ENCODE data around the gene HSD17B3. TPM values are rescaled to one million over a fixed set of nuclear protein-coding genes. Genes with fewer than 3 reads are reported as not detected.
"Not testable (repeated sequence)": the region's sequence is repeated elsewhere in the genome, so short reads cannot be mapped to it uniquely, and the experiment has no call there.

HSD17B3 gene
- total RNA-seq, 1 donor from 2014 or later = not detected

GRCh38 chr9:96309850-96310249, 7.9 kb upstream of the HSD17B3 start:
- intact Hi-C loops (cut with micrococcal nuclease) = no loop called here

GRCh38 chr9:96306958-96307357, 5.0 kb upstream of the HSD17B3 start:
- intact Hi-C loops (cut with micrococcal nuclease) = not testable (repeated sequence)

GRCh38 chr9:96305171-96305570, 3.2 kb upstream of the HSD17B3 start:
- intact Hi-C loops (cut with micrococcal nuclease) = no loop called here

- intact Hi-C loops (cut with micrococcal nuclease) = no loop called here
Observed at GRCh38 chr9:96304230-96304629, 2.3 kb upstream of the HSD17B3 start.

DNA sequence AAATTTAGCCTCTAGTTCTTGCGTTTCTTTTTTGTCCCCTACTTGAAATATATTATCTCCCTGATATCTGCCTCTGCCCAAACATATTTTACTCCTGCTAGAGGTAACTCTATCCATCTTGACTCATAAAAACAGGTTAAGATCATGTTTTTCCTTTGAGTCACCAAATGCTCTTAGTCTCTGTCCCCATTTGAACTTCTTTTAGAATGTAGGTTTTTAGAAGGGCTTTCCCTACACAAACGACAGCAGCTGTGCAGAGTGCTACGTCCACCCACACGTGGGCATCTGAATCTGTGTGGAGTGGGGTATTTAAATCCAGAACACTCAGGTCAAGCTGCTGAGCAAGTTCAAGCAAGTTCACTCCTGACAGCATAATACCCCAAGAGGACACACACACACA, 2.2 kb downstream of the HSD17B3 start:
- intact Hi-C loops (cut with micrococcal nuclease) = no loop called here

- intact Hi-C loops (cut with micrococcal nuclease) = no loop called here
Observed at GRCh38 chr9:96294159-96294545, 7.8 kb downstream of the HSD17B3 start.

GRCh38 chr9:96293498-96294158, 8.3 kb downstream of the HSD17B3 start:
- intact Hi-C loops (cut with micrococcal nuclease) = no loop called here

- intact Hi-C loops (cut with micrococcal nuclease) = no loop called here
Observed at GRCh38 chr9:96289392-96289791, 12.6 kb downstream of the HSD17B3 start.

DNA sequence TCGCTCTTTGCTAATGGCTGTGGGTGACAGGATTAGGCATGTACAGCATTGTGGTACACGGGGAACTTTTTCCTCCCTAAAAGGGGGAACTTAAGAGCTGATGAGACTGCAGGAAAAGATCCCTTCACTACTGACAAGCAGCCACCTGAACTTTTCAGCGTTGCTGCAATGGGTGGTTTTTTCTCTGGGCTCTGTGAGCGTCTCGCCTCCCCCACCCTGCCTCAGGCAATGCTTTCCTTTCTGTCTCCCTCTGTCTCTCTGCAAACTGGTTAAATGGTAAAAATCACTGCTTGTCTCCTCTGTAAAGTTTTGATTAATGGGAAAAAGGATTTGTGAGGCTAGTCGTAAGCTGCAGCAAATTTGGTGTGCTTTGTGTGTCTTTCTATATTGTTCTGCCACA, 20.3 kb downstream of the HSD17B3 start:
- intact Hi-C loops (cut with micrococcal nuclease) = no loop called here

DNA sequence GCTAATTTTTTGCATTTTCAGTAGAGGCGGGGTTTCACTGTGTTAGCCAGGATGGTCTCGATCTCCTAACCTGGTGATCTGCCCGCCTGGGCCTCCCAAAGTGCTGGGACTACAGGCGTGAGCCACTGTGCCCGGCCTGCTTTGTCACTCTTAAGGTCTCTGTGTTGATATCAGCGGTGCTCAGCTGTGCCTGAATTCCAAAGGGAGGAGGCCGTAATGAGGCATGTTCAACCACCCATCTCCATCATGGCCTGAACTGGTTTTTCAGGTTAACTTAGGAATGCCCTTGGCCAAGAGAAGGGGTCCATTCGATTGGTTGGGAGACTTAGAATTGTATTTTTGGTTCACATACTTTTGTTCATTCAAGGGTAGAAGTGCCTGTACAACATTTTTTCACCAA, 22.0 kb downstream of the HSD17B3 start:
- intact Hi-C loops (cut with micrococcal nuclease) = no loop called here

DNA sequence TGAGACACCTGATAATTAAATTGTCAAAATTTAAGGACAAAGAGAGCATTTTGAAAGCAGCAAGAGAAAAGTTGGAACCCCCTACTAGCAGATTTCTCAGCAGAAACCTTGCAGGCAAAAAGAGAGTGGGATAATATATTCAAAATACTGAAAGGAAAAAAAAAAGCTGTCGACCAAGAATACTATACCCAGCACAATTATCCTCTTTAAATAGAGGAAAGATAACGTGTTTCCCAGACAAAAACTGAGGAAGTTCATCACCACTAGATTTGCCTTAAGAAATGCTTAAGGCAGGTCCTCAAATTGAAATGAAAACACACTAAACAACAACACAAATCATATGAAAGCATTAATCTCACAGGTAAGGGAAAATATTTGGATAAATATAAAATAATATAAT, 27.0 kb downstream of the HSD17B3 start:
- intact Hi-C loops (cut with micrococcal nuclease) = no loop called here

- intact Hi-C loops (cut with micrococcal nuclease) = no loop called here
Observed at GRCh38 chr9:96270236-96270744, 31.7 kb downstream of the HSD17B3 start.

GRCh38 chr9:96258967-96259366, 43.0 kb downstream of the HSD17B3 start:
- intact Hi-C loops (cut with micrococcal nuclease) = no loop called here

DNA sequence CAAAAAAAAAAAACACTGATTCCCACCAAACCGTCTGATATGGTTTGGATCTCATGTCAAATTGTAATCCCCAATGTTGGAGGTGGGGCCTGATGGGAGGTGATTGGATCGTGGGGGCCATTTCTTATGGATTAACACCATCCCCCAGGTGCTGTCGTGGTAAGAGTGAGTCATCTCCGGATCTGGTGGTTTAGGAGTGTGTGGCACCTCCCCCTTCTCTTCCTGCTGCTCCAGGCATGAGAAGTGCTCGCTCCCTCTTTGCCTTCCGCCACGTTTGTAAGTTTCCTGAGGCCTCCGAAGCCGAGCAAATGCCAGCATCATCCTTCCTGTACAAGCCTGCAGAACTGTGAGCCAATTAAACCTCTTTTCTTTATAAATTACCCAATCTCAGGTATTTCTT, 45.2 kb downstream of the HSD17B3 start:
- intact Hi-C loops (cut with micrococcal nuclease) = no loop called here

- intact Hi-C loops (cut with micrococcal nuclease) = no loop called here
Observed at GRCh38 chr9:96255698-96256097, 46.3 kb downstream of the HSD17B3 start.

GRCh38 chr9:96253059-96253696, 48.8 kb downstream of the HSD17B3 start:
- intact Hi-C loops (cut with micrococcal nuclease) = no loop called here

DNA sequence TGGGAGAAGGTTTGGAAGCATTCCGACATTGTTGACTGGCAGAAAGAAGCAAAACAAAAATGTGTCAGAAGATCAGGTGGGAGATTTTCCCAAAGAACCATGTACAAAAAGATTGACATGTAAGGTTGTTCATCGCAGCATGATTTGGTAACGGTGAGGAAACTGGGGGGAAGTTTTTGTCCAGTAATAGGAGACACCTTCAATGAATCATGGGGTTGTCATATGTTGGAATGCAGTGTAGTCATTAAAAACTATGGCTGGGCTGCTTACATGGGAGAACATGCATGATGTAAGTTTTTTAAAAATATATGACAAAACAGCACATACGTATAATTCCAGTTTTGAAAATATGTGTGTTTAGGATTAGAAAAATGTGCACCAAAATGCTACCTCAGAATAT, 50.5 kb downstream of the HSD17B3 start:
- intact Hi-C loops (cut with micrococcal nuclease) = no loop called here

GRCh38 chr9:96249746-96250145, 52.2 kb downstream of the HSD17B3 start:
- intact Hi-C loops (cut with micrococcal nuclease) = loop anchor here (10.0 kb wide), 1 partner anchor 415 kb away; no protein-coding TSS in a partner anchor

- intact Hi-C loops (cut with micrococcal nuclease) = loop anchor here (10.0 kb wide), 1 partner anchor 419 kb away; no protein-coding TSS in a partner anchor
Observed at GRCh38 chr9:96246267-96246671, 55.7 kb downstream of the HSD17B3 start.

DNA sequence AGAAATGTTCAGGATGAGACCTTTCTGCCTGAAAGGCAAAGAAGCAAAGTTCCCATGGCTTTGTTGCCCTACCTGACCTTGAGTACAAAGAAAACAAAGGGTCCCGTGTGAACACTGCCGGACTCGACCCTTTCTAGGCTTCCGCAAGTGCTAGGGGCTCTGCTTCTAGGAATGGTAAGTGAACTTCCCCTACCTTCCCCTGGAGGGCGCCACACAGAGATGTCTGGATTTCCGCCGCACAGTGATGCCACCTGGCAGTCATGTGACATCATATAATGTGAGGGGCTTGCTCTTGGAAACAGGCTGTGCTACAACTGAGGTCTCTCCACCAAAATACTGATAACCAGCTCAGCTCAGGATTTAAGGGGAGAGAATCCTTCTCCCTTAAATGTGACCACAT, 56.6 kb downstream of the HSD17B3 start:
- intact Hi-C loops (cut with micrococcal nuclease) = loop anchor here (10.0 kb wide), 1 partner anchor 419 kb away; no protein-coding TSS in a partner anchor

DNA sequence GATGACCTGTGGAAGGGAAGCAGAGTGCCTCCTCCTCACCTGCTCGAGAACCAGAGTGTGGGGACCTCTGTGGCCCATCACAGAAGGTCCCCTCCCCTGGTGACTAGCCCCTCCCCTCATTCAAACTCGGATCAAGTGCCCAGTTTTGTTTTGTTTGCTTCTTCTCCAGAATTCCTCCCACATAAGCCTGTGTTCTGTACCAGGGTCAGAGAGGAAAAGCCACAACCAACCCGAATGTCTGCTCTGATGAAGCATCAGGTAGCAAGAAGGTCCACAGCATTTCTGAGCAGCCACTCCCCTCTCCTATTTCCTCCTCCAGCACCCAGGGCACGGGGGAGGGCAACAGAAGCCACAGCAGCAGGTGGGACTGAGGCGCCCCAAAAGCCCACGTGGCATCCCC, 58.2 kb downstream of the HSD17B3 start:
- intact Hi-C loops (cut with micrococcal nuclease) = loop anchor here (10.0 kb wide), 1 partner anchor 421 kb away; no protein-coding TSS in a partner anchor

DNA sequence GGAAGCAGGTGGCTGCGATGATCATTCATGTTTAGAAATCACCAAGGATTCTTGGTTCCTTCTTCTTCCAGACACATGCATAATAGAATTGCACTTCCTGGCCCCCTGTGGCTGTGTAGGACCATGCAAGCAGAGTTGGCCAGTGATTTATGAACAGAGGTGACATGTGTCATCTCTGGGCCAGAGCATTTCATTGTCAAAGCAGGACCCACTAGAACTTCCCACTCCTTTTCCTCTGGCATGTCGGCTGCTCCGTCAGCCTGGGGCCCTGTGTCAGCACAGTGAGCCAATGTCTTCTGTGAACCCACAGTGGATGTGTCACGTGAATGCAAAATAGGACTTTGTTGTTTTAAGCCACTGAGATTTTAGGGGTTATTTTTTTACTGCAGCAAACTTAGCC, 59.2 kb downstream of the HSD17B3 start:
- intact Hi-C loops (cut with micrococcal nuclease) = loop anchor here (10.0 kb wide), 1 partner anchor 422 kb away; no protein-coding TSS in a partner anchor

DNA sequence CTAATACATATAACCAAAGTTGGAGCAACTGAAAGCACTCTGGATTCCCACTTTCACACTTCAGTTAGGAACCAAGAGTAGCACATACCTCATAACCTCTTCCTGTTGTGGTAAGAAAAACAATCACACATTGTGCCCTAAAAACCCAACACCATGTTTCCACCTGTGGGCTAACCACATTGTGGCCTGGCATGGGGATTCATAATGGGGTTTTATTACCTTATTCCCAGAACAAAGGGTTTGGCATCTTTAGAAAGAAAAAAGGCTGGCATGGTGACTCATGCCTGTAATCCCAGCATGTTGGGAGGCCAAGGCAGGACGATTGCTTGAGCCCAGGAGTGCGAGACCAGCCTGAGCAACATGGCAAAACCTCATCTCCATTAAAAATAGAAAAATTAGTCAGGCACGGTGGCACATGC, 60.6 kb downstream of the HSD17B3 start:
- intact Hi-C loops (cut with micrococcal nuclease) = loop anchor here (10.0 kb wide), 1 partner anchor 423 kb away; no protein-coding TSS in a partner anchor
